ENCODE data around the gene SCYGR6. TPM values are rescaled to one million over a fixed set of nuclear protein-coding genes. Genes with fewer than 3 reads are reported as not detected.

SCYGR6 gene, protein sequence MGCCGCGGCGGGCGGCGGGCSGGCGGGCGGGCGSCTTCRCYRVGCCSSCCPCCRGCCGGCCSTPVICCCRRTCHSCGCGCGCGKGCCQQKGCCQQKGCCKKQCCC
- total RNA-seq, result not detected in 2 replicates

DNA sequence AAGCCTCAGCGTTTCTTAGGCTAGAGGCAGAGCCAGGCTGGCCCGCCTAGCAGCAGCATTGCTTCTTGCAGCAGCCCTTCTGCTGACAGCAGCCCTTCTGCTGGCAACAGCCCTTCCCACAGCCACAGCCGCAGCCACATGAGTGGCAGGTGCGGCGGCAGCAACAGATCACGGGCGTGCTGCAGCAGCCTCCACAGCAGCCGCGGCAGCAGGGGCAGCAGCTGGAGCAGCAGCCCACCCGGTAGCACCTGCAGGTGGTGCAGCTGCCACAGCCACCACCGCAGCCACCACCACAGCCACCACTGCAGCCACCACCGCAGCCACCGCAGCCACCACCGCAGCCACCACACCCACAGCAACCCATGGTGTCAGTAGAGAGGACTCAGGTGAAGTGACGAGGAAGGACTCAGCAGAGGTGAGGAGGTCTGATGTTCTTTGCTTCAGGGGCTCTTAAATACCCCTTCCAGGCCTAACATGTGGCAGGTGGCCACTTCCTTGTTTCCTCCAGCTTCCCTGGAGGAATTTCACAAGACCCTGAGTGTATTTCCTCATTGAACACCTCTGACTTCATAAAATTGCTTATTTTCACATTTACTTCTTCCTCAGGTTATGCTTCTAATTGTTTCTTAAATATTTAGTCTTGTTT, at the start of gene SCYGR6:
Gene SCYGR6, minus strand, starts transcription at position 364 of the 646 bp plus-strand sequence. Its CDS starts 0 bp downstream, at position 364.

DNA sequence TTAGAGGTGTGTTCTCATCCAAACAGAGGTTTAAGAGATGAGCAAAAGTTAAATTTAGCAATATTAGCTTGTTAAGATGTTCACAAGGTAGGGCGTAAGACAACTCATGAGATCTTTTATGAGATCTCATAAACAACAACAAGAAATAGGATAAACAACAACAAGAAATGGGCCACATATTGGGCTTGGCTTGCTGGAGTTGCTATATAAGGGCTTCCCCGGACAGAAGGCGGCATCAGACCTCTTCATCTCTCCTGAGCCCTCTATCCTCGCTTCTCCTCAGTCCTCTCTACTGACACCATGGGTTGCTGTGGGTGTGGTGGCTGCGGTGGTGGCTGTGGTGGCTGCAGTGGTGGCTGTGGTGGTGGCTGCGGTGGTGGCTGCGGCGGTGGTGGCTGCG, 21.0 kb upstream of the SCYGR6 start, which contains the start of gene SCYGR8:
Gene SCYGR8, plus strand, starts transcription at position 301 of the 400 bp plus-strand sequence. Its CDS starts 0 bp downstream, at position 301.

DNA sequence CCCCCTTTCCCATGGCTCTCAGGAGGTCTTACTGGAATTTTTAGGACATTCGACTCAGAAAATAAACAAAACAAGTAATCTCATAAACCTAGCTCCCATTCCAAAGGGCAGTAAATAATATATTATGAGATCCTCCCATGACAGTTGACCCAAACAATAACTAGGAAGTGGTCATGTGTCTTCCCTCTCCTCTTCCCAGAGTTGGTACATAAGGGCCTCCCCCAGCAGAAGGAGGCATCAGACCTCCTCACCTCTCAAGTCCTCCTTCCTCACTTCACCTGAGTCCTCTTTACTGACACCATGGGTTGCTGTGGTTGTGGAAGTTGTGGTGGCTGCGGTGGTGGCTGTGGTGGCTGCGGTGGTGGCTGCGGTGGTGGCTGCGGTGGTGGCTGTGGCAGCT, 3.5 kb upstream of the SCYGR6 start, which contains the start of gene SCYGR7:
Gene SCYGR7, plus strand, starts transcription at position 301 of the 400 bp plus-strand sequence. Its CDS starts 0 bp downstream, at position 301.

DNA sequence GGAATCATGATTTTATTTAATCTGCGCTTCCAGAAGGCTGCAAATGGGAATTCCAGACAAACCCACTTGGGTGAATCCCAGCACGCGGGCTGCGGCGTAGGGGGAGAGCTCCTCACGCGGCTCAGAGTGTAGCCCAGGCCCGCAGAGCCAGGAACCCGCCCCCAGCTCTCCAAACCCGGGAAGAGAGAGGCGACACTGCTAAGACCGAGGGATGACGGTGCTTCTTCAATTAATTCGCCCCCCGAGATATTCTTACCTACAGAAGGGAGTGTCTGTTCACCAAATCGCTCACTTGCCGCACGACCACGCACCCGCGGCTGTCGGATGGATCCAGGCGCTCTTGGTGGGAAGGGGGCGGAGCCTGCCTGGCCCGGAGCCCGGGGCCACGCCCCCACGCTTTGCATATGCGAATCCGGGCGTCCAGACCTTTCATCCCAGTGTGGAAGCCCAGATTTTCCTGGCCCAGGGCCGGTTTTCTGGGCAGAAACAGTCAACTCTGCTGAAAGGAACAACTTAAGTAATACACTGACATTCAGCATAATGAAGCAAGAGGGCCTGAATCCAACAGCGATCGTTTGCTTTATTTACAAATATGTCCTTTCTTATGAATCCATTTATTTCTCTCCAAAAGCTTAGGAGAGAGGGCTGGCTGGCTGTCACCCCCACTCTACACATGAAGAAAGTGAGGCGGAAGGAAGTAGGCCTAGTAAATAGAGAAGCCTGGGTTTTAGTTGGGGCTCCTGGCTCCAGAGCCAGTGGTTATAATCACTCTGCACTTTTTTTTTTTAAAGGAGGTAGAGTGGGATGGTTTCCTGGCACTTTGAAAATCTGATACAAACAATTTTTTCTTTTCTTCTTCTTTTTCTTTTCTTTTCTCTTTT, 6.6 kb downstream of the SCYGR6 start, which contains the start of gene SLC19A3:
Gene SLC19A3, minus strand, starts transcription at position 342 of the 881 bp plus-strand sequence. CDS start 15,710 bp downstream, outside the sequence.

Small RNAs within 50 kb of the gene (small RNA-seq; reads per million reads assigned to genes)
- gene RNA5SP121, result not detected

Other genes starting within 250 kb of the SCYGR6 start
- gene SCYGR2, start 125.9 kb downstream of the SCYGR6 start, total RNA-seq, result not detected in 2 replicates
- gene SCYGR3, start 109.9 kb downstream of the SCYGR6 start, total RNA-seq, result not detected in 2 replicates
- gene SCYGR4, start 107.3 kb downstream of the SCYGR6 start, total RNA-seq, result not detected in 2 replicates
- gene SCYGR5, start 58.0 kb downstream of the SCYGR6 start, total RNA-seq, result not detected in 2 replicates
- 1.4 and 1.8 TPM in 2 replicates for gene SLC19A3, start 6.7 kb downstream of the SCYGR6 start, total RNA-seq
- not detected in 2 replicates for gene SCYGR7, start 3.6 kb upstream of the SCYGR6 start, total RNA-seq
- gene SCYGR8, start 21.1 kb upstream of the SCYGR6 start, total RNA-seq, result not detected in 2 replicates
- 1.1 and 1.2 TPM in 2 replicates for gene CCL20, start 89.1 kb upstream of the SCYGR6 start, total RNA-seq
- 2.0 and 5.5 TPM in 2 replicates for gene DAW1, start 146.9 kb upstream of the SCYGR6 start, total RNA-seq